Measurements from ENCODE around the gene CMC1.

CMC1 gene

DNA sequence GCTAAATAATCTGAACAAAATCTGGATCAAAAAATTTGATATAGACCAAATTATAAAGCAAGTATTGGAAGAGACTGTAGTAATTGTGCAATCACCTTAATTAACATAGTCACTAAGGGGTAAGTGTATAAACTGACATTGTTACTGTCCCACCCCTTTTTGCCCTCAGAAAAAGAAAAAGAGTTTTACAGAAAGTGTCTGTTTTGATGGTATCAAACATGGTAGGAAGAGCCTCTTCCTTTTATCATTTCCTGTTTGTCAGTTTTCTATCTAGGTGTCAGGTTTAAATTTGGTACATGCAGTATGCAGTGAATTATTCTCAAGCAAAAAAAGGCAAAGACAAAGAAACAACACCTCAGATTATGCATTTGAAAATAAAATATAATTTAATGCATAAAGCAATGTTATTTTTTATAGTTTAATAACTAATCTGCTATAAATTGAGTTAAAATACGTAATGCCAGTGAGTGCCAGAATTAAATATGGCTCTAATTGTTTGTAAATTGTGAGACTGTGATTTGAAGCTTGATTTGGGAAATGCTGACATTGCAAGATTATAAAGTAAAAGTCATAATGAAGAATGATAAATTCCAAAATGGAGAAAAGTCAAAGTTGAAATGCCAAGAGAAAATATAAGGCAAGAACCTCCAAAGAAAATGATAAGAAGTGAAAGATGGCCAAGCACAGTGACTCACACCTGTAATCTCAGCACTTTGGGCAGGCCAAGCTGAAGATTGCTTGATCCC is 30.3 kb upstream of the CMC1 start:
- no peak overlapping the region for H3K27ac ChIP-seq

DNA sequence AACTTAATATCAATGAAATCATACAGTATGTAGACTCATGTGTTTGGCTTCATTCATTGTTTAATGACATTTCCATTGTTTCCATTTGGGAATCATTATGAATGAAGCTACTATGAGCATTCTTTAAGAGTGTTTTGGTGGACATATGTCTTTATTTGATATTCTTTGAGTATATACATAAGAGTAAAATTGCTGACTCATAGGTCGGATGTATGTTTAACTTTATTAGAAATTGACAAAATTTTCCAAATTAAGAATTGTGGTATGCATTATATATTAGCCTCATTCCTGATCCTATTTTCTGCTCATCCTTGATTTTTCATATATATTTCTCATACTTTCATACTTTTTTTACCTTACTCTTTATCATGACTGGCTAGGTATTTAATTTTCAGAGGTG is 28.7 kb upstream of the CMC1 start:
- TF ChIP-seq ZFX (IDR thresholded peaks at IDR 0.05; ENCODE audit: borderline replicate concordance) = no peak
- TF ChIP-seq, protein P1, sequence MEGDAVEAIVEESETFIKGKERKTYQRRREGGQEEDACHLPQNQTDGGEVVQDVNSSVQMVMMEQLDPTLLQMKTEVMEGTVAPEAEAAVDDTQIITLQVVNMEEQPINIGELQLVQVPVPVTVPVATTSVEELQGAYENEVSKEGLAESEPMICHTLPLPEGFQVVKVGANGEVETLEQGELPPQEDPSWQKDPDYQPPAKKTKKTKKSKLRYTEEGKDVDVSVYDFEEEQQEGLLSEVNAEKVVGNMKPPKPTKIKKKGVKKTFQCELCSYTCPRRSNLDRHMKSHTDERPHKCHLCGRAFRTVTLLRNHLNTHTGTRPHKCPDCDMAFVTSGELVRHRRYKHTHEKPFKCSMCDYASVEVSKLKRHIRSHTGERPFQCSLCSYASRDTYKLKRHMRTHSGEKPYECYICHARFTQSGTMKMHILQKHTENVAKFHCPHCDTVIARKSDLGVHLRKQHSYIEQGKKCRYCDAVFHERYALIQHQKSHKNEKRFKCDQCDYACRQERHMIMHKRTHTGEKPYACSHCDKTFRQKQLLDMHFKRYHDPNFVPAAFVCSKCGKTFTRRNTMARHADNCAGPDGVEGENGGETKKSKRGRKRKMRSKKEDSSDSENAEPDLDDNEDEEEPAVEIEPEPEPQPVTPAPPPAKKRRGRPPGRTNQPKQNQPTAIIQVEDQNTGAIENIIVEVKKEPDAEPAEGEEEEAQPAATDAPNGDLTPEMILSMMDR (IDR thresholded peaks at IDR 0.05) = no peak
- H3K27ac ChIP-seq = no peak overlapping the region

More for the DNA sequence above, 30.3 kb upstream of the CMC1 start:
- no peak for TF ChIP-seq ZFX (IDR thresholded peaks at IDR 0.05; ENCODE audit: borderline replicate concordance)
- TF ChIP-seq, protein P1 (IDR thresholded peaks at IDR 0.05) = no peak

DNA sequence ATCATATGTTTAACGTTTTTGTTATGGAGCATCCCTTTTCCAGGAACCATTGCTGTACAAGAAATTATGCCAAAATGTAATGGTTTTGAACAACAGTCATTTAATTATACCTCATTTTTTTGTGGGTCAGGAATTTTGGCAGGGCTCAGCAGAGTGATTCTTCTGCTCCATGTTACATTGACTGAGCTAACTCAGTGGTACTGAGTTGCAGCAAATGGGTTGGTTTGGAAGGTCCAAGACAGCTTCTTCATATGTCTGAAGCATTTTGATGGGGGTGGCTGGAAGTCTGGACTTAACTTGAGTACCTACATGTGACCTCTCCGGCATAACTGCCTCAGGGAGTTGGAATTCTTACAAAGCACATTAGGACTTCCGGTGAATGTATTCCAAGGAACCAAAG is 26.0 kb upstream of the CMC1 start:
- H3K27ac ChIP-seq = no peak overlapping the region
- no peak for TF ChIP-seq ZFX (IDR thresholded peaks at IDR 0.05; ENCODE audit: borderline replicate concordance)
- TF ChIP-seq, protein P1 (IDR thresholded peaks at IDR 0.05) = no peak

DNA sequence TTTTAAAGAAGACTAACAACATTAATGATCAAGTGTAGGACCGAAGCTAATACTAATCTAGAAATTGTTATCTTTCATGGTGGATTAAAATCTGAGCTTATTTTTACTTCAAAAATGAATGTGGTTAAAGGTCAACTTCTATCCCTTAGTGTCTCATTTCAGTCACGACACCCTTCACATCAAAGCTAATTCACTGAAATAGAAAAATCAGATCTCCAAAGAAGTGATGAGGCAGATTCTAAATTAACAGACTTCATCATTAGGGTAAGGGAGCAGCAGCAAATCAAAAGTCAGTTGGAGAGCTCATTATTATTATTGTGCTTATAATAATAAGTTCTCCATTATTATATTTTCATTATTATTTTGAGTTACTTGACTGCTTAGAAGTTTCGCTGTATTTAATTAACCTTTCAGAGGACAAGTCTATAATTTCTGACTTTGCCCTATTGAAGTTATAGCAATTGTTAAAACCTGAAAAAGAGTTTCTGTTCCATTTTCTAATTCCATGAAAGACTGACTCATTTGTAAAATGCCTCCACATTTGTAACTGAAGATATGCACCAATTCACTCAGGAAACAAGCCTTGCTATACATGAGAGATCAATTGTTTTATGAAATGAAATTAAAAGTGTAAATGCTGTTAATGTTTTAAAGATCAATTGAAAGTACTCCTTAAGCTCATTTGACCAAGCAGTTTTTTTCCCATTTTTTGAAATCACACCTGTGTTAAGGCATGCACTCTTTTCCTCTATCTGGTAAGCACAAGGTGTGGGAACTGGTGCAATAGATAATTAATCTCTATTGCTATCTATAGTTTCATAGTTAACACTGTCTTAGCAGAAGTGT is 23.1 kb upstream of the CMC1 start:
- TF ChIP-seq ZFX (IDR thresholded peaks at IDR 0.05; ENCODE audit: borderline replicate concordance) = no peak
- TF ChIP-seq, protein P1 (IDR thresholded peaks at IDR 0.05) = no peak
- no peak overlapping the region for H3K27ac ChIP-seq

DNA sequence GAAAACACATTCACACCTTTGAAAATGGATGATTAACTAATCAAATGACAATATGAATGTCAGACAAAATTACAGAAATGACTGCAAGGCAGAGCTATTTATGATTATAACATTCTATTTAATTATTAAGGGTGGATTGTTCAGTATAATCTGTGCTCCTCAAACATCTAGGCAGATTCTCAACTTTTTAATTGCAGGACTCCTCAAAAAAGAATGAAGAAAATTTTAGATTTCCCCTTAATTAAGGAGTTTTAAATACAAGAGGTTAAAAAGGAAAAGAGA is 22.6 kb upstream of the CMC1 start:
- no peak overlapping the region for H3K27ac ChIP-seq
- TF ChIP-seq ZFX (IDR thresholded peaks at IDR 0.05; ENCODE audit: borderline replicate concordance) = no peak
- TF ChIP-seq, protein P1 (IDR thresholded peaks at IDR 0.05) = no peak

DNA sequence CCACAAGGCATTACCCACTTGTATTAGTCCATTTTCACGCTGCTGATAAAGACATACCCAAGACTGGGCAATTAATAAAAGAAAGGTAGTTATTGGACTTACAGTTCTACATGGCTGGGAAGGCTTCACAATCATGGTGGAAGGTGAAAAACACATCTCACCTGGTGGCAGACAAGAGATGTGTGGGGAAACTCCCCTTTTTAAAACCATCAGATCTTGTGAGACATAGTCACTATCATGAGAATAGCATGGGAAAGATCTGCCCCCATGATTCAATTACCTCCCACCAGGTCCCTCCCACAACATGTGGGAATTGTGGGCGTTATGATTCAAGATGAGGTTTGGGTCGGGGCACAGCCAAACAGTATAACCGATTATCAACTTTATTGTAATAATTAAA is 17.0 kb upstream of the CMC1 start:
- TF ChIP-seq ZFX (IDR thresholded peaks at IDR 0.05; ENCODE audit: borderline replicate concordance) = no peak
- TF ChIP-seq, protein P1 (IDR thresholded peaks at IDR 0.05) = no peak
- no peak overlapping the region for H3K27ac ChIP-seq

DNA sequence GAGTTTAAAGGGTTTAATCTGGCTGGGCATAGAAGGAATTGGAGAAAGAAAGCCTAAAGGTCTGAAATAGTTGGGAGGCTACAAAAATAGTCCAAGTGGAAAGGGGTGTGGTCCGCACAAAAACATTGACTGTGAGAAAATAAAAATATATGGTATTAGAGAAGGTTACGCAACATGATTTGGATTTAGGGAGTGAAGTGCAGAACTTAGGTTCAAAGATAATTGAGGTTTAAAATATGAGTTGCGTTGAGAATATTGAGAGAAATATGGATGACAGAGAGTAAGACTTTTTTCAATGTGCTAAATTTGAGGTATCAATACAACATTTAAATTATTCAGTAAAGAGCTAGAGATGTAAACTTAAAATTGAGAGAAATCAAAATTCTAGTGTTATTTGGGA is 15.4 kb upstream of the CMC1 start:
- no peak overlapping the region for H3K27ac ChIP-seq
- no peak for TF ChIP-seq ZFX (IDR thresholded peaks at IDR 0.05; ENCODE audit: borderline replicate concordance)
- TF ChIP-seq, protein P1 (IDR thresholded peaks at IDR 0.05) = no peak
